MM.1S (cell line): Measurements from ENCODE around the gene CEP128.

Experiments
- DNase-seq: peaks from one replicate; pipeline ENCODE4 v3.0.0-alpha.2; 2015
- H2AFZ ChIP-seq: fragments of 300-600 bp; sonication (generic); 2 replicates; pipeline ENCODE4 v1.6.0; 2016; ENCODE audit warnings: antibody characterized with exemption, low read length
- H3F3A ChIP-seq: fragments of 300-600 bp; sonication (generic); 2 replicates; pipeline ENCODE4 v1.6.1; 2016; ENCODE audit warnings: mild to moderate bottlenecking, antibody characterized with exemption, low read length, moderate library complexity, mixed read lengths; ENCODE audit not compliant: insufficient read depth
- H3K27ac ChIP-seq: fragments of 300-600 bp; sonication (generic); 2 replicates; pipeline ENCODE4 v1.5.1; 2016; ENCODE audit warnings: mild to moderate bottlenecking, low read length
- H3K27me3 ChIP-seq: fragments of 300-600 bp; sonication (generic); replicated peaks from 2 replicates; pipeline ENCODE4 v1.6.0; 2016; ENCODE audit warnings: low read length; ENCODE audit not compliant: insufficient read depth
- H3K36me3 ChIP-seq: fragments of 300-600 bp; sonication (generic); replicated peaks from 2 replicates; pipeline ENCODE4 v1.6.1; 2016; ENCODE audit warnings: mild to moderate bottlenecking, low read length, mixed read lengths; ENCODE audit not compliant: insufficient read depth
- H3K4me1 ChIP-seq: fragments of 300-600 bp; sonication (generic); 2 replicates; pipeline ENCODE4 v1.6.1; 2016; ENCODE audit warnings: low read length, mixed read lengths
- H3K4me2 ChIP-seq: fragments of 300-600 bp; sonication (generic); 2 replicates; pipeline ENCODE4 v1.6.0; 2016; ENCODE audit warnings: low read depth, low read length
- H3K4me3 ChIP-seq: fragments of 300-600 bp; sonication (generic); 2 replicates; pipeline ENCODE4 v1.5.1; 2016; ENCODE audit warnings: low read length, mixed read lengths
- H3K79me2 ChIP-seq: fragments of 300-600 bp; sonication (generic); 2 replicates; pipeline ENCODE4 v1.6.1; 2016; ENCODE audit warnings: mixed run types, low read length, mixed read lengths
- H3K9ac ChIP-seq: fragments of 300-600 bp; sonication (generic); 2 replicates; pipeline ENCODE4 v1.6.1; 2016; ENCODE audit warnings: low read length, mixed read lengths
- H3K9me2 ChIP-seq: fragments of 300-600 bp; sonication (generic); replicated peaks from 2 replicates; pipeline ENCODE4 v1.6.1; 2016; ENCODE audit warnings: mild to moderate bottlenecking, low read length, mixed read lengths; ENCODE audit not compliant: insufficient read depth
- H3K9me3 ChIP-seq: fragments of 300-600 bp; sonication (generic); replicated peaks from 2 replicates; pipeline ENCODE4 v1.6.1; 2016; ENCODE audit warnings: mild to moderate bottlenecking, low read length, mixed read lengths; ENCODE audit not compliant: insufficient read depth
- H4K20me1 ChIP-seq: fragments of 300-600 bp; sonication (generic); 2 replicates; pipeline ENCODE4 v1.6.1; 2016; ENCODE audit warnings: mild to moderate bottlenecking, low read length, moderate library complexity, mixed read lengths; ENCODE audit not compliant: insufficient read depth
- EZH2 ChIP-seq: fragments of 300-600 bp; sonication (generic); optimal IDR thresholded peaks from 2 replicates; pipeline ENCODE3; 2017; ENCODE audit warnings: low read depth, mild to moderate bottlenecking, antibody characterized with exemption, low read length, mixed read lengths
- EZH2phosphoT487 ChIP-seq: fragments of 300-600 bp; sonication (generic); IDR thresholded peaks from 2 replicates; pipeline ENCODE4 v1.6.1; 2018; ENCODE audit warnings: antibody characterized with exemption, low read length
- TF ChIP-seq, protein P1 (sequence below): fragments of 300-600 bp; sonication (generic); IDR thresholded peaks from 2 replicates; pipeline ENCODE4 v1.5.1; 2016; ENCODE audit warnings: antibody characterized with exemption, low read length, mixed read lengths

Gene CEP128

DNA sequence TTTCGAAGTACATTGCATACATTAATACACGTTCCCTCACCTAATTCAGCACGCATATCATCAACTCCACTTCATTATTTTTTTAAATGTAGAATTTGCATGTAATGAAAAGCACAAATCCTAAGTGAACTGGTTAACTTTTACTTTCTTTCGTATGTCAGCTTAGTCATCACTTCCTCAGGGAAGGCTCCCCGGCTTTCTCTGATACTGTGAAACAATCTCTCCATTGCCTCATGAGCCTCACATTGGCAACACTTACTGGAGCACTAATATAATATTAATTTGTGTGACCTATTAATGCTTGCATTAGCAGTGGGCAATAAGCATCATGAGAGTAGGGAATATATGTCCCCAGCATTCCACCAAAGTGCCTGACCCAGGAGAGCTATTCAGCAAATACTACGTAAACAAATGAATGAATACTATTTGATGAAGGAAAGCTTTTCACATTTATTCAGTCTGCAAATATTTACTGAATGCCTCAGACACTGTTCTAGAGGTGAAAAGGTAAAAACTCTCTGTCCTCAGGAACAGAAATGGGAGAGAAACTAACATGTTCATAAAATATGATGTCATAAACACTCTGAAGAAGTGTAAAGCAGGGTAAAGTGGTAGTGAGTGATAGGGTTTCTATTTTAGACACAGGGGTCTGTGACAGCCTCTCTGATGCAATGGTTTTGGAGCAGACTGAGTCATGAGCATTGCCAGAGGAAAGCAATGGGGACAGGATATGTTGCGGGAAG lies 402.7 kb downstream of the CEP128 start:
- no peak overlapping the region for H2AFZ ChIP-seq
- H3K4me2 ChIP-seq = no peak overlapping the region
- no peaks in the 10 kb centered on the region for H3K79me2 ChIP-seq
- TF ChIP-seq EZH2 (no peak), EZH2phosphoT487 (no peak)
- TF ChIP-seq, protein P1, sequence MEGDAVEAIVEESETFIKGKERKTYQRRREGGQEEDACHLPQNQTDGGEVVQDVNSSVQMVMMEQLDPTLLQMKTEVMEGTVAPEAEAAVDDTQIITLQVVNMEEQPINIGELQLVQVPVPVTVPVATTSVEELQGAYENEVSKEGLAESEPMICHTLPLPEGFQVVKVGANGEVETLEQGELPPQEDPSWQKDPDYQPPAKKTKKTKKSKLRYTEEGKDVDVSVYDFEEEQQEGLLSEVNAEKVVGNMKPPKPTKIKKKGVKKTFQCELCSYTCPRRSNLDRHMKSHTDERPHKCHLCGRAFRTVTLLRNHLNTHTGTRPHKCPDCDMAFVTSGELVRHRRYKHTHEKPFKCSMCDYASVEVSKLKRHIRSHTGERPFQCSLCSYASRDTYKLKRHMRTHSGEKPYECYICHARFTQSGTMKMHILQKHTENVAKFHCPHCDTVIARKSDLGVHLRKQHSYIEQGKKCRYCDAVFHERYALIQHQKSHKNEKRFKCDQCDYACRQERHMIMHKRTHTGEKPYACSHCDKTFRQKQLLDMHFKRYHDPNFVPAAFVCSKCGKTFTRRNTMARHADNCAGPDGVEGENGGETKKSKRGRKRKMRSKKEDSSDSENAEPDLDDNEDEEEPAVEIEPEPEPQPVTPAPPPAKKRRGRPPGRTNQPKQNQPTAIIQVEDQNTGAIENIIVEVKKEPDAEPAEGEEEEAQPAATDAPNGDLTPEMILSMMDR = no peak
- no peak overlapping the region for H3K27ac ChIP-seq
- no peak overlapping the region for H3K4me3 ChIP-seq
- H3K9ac ChIP-seq = no peak overlapping the region
- no peaks in the 10 kb centered on the region for H3K9me3 ChIP-seq
- H3K4me1 ChIP-seq = no peaks in the 10 kb centered on the region
- H4K20me1 ChIP-seq = no peaks in the 10 kb centered on the region
- no peak for DNase-seq
- H3K27me3 ChIP-seq = no peaks in the 10 kb centered on the region
- no peaks in the 10 kb centered on the region for H3K9me2 ChIP-seq
- H3K36me3 ChIP-seq = no peaks in the 10 kb centered on the region
- no peaks in the 10 kb centered on the region for H3F3A ChIP-seq

DNA sequence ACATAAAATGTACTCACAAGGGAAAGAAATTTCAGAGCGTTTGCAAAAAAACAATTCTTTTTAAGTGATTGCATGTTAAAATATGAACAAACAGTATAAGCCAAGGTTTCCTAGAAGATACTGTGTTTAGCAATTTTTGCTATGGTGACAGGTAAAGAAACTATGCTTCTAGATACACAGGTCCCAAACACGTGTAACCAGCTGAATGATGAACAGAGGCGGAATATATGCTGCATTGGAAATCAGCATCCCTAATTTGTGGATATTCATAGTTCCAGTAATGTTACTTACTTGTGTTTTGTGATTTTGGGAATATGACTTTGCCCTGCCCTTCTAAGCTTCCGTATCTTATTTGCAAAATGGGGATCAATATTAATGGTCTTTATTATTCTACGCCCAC lies 403.9 kb downstream of the CEP128 start:
- H3K4me3 ChIP-seq = no peak overlapping the region
- H4K20me1 ChIP-seq = no peaks in the 10 kb centered on the region
- TF ChIP-seq, protein P1 = no peak
- TF ChIP-seq EZH2phosphoT487 = no peak
- no peak for TF ChIP-seq EZH2
- H3K9ac ChIP-seq = no peak overlapping the region
- no peak overlapping the region for H3K27ac ChIP-seq
- H3F3A ChIP-seq = no peaks in the 10 kb centered on the region
- no peaks in the 10 kb centered on the region for H3K4me1 ChIP-seq
- no peaks in the 10 kb centered on the region for H3K36me3 ChIP-seq
- H2AFZ ChIP-seq = no peak overlapping the region
- no peaks in the 10 kb centered on the region for H3K27me3 ChIP-seq
- DNase-seq = no peak
- H3K79me2 ChIP-seq = no peaks in the 10 kb centered on the region
- no peaks in the 10 kb centered on the region for H3K9me3 ChIP-seq
- no peak overlapping the region for H3K4me2 ChIP-seq
- H3K9me2 ChIP-seq = no peaks in the 10 kb centered on the region

DNA sequence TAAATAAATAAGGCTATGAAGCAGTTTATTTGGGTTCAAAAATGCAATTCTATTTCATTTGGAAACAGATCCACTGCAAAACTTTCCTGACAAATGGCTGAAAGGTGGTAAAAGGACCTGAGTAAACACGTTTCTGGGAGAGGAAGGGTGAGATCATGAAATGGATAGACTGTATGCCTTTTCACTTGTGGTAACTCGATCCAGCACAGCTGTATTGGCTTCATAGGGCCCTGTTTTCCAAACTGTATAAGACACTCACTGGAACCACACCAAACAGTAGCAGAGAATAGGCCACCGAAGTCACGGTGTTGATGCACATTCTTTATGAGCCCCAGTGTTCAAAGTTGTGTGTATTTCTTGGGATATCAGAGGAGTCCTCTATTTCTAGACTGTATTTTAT lies 405.1 kb downstream of the CEP128 start:
- no peak for DNase-seq
- Histone ChIP-seq H3K4me1 (no peaks in the 10 kb centered on the region), H2AFZ (no peak overlapping the region), H3K27ac (no peak overlapping the region), H3K9me2 (no peaks in the 10 kb centered on the region), H3K9ac (no peak overlapping the region), H3F3A (no peaks in the 10 kb centered on the region), H3K4me3 (no peak overlapping the region), H3K79me2 (no peaks in the 10 kb centered on the region), H3K36me3 (no peaks in the 10 kb centered on the region), H3K27me3 (no peaks in the 10 kb centered on the region), H4K20me1 (no peaks in the 10 kb centered on the region), H3K4me2 (no peak overlapping the region), H3K9me3 (no peaks in the 10 kb centered on the region)
- TF ChIP-seq EZH2 (no peak), EZH2phosphoT487 (no peak)
- TF ChIP-seq, protein P1 = no peak
